HG02588 (cell line): Measurements from ENCODE around the gene TPM2.

Experiments used
- ATAC-seq: cut with Tn5 transposase; IDR thresholded peaks from one replicate; pipeline ENCODE4 v1.9.1; 2021; ENCODE audit warnings: mild to moderate bottlenecking, moderate library complexity; ENCODE audit not compliant: unreplicated experiment

Gene TPM2

DNA sequence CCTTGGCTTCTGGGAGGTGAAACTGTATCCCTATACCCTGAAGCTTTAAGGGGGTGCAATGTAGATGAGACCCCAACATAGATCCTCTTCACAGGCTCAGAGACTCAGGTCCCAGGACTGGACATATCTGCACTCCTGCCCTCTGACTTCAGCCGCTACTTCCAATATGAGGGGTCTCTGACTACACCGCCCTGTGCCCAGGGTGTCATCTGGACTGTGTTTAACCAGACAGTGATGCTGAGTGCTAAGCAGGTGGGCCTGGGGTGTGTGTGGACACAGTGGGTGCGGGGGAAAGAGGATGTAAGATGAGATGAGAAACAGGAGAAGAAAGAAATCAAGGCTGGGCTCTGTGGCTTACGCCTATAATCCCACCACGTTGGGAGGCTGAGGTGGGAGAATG is 10.6 kb downstream of the TPM2 start:
- no peak for ATAC-seq

DNA sequence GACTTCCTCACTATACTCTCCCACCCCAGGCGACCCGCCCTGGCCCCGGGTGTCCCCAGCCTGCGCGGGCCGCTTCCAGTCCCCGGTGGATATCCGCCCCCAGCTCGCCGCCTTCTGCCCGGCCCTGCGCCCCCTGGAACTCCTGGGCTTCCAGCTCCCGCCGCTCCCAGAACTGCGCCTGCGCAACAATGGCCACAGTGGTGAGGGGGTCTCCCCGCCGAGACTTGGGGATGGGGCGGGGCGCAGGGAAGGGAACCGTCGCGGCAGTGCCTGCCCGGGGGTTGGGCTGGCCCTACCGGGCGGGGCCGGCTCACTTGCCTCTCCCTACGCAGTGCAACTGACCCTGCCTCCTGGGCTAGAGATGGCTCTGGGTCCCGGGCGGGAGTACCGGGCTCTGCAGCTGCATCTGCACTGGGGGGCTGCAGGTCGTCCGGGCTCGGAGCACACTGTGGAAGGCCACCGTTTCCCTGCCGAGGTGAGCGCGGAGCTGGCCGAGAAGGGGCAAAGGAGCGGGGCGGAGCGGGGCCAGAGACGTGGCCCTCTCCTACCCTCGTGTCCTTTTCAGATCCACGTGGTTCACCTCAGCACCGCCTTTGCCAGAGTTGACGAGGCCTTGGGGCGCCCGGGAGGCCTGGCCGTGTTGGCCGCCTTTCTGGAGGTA is 13.9 kb downstream of the TPM2 start:
- ATAC-seq: peak; percentile 46

DNA sequence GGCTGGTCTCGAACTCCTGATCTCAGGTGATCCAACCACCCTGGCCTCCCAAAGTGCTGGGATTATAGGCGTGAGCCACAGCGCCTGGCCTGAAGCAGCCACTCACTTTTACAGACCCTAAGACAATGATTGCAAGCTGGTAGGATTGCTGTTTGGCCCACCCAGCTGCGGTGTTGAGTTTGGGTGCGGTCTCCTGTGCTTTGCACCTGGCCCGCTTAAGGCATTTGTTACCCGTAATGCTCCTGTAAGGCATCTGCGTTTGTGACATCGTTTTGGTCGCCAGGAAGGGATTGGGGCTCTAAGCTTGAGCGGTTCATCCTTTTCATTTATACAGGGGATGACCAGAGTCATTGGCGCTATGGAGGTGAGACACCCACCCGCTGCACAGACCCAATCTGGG is 14.5 kb downstream of the TPM2 start:
- no peak for ATAC-seq

DNA sequence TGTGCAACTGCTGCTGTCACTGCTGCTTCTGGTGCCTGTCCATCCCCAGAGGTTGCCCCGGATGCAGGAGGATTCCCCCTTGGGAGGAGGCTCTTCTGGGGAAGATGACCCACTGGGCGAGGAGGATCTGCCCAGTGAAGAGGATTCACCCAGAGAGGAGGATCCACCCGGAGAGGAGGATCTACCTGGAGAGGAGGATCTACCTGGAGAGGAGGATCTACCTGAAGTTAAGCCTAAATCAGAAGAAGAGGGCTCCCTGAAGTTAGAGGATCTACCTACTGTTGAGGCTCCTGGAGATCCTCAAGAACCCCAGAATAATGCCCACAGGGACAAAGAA is 15.7 kb downstream of the TPM2 start:
- no peak for ATAC-seq

DNA sequence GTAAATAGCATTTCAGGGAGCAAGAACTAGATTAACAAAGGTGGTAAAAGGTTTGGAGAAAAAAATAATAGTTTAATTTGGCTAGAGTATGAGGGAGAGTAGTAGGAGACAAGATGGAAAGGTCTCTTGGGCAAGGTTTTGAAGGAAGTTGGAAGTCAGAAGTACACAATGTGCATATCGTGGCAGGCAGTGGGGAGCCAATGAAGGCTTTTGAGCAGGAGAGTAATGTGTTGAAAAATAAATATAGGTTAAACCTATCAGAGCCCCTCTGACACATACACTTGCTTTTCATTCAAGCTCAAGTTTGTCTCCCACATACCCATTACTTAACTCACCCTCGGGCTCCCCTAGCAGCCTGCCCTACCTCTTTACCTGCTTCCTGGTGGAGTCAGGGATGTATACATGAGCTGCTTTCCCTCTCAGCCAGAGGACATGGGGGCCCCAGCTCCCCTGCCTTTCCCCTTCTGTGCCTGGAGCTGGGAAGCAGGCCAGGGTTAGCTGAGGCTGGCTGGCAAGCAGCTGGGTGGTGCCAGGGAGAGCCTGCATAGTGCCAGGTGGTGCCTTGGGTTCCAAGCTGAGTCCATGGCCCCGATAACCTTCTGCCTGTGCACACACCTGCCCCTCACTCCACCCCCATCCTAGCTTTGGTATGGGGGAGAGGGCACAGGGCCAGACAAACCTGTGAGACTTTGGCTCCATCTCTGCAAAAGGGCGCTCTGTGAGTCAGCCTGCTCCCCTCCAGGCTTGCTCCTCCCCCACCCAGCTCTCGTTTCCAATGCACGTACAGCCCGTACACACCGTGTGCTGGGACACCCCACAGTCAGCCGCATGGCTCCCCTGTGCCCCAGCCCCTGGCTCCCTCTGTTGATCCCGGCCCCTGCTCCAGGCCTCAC is 16.3 kb downstream of the TPM2 start, which contains the start of gene CA9:
Gene CA9 (plus strand): TSS at position 797 of the 893 bp plus-strand sequence. CDS start 32 bp downstream, at position 829.
- ATAC-seq: no peak

DNA sequence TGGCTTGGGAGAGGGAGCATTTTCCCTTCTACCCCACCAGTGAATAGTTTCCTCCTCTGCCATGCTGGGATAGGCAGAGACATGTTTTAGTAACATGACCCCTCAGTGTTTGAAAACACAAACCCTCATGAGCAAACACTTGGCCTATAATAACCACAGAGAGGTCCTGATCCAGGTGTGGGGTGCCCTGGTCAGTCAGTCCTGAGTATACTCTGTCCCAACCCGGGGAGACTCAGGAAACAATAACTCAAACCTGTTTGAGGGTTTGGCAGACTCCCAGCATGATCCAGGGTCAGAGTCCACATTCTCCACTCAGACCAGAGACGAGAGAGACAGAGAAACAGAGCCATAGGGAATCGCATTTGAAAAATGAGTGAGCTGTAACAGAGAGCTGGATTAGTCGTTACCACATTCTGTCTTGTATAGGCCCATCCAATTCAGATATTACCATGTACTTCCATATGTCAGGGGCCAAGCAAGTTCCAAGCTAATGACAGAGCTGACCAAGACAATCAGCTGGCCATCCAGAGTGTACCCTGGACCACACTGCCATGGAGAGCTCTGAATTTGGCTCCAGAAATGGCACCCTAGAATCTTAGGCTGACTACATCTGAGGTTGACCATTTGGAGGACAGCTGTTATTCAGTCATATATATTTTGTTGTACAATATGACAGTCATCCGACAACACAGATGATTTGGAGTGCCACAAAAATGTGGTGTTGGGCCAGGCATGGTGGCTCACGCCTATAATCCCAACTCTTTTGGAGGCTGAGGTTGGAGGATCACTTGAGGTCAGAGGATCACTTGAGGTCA is 20.2 kb downstream of the TPM2 start:
- no peak for ATAC-seq

DNA sequence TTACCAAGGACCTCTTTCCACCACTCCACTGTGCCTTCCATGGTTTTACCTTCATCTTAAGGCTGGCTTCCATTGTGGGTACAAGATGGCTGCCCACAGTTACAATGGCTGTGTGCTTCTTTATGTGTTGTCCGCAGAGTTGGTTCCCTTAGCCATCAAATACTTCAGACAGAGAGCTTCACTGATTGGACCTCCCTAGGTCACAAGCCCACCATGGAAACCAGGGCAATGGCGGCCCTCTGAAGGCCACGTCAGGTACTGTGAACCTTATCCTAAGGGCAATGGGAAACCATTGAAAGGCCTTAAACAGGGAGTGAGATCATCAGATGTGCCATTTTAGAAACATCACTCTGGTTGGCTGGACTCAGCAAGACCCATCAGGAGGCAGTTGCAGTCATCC is 21.8 kb downstream of the TPM2 start:
- ATAC-seq: no peak

DNA sequence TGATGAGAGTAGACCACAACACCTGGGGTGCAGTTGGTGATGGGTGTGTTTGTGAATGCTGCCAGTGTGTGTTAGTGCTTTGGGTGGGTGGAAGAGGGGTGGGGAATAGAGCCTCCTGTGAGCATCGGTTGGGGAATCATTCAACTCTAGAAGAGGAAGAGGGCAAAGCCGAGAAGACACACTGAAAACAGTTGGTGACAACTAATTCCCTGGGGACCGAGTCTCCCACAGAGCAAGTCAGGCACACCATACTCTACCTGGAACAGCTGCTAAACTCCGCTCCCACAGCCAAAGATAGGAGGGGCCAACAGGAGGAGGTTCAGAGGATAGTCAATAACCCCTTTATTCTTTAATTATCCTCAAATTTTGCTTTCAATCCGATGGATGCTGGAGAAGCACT is 23.2 kb downstream of the TPM2 start:
- ATAC-seq: no peak

DNA sequence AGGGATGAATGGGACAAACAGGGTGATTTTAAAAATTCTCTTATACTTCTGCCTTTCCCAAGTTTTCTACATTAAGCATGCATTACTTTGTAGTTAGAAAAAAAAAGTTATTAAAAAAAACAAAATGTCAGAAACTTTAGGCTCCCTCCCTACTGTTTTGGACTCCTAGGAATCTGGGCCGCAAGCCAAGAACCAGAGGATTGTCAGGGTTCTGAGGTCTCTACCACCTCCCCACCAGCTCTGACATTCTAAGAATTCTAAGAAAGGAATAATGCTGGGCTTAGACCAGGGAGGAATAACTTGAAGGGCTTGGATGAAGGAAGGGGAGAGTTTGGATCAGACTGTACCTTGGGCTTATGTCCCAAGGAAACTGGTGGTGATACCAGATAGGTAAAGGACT is 23.7 kb downstream of the TPM2 start:
- no peak for ATAC-seq

DNA sequence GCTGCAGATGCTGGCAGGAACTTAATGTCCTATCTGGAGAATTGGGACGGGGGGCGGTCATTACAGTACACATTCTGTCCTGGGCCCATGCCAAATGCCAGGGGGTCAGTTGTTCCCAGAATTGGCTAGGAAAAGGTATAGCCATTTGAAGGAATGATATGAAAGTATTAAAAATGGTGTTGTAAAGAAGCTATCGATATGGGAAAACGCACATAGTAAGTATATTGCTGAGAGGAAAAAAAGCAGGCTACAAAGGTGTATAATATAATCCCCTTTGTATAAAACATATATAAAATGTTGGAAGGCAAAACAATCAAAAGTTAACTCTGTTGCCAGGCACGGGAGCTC is 24.3 kb downstream of the TPM2 start:
- ATAC-seq: no peak

DNA sequence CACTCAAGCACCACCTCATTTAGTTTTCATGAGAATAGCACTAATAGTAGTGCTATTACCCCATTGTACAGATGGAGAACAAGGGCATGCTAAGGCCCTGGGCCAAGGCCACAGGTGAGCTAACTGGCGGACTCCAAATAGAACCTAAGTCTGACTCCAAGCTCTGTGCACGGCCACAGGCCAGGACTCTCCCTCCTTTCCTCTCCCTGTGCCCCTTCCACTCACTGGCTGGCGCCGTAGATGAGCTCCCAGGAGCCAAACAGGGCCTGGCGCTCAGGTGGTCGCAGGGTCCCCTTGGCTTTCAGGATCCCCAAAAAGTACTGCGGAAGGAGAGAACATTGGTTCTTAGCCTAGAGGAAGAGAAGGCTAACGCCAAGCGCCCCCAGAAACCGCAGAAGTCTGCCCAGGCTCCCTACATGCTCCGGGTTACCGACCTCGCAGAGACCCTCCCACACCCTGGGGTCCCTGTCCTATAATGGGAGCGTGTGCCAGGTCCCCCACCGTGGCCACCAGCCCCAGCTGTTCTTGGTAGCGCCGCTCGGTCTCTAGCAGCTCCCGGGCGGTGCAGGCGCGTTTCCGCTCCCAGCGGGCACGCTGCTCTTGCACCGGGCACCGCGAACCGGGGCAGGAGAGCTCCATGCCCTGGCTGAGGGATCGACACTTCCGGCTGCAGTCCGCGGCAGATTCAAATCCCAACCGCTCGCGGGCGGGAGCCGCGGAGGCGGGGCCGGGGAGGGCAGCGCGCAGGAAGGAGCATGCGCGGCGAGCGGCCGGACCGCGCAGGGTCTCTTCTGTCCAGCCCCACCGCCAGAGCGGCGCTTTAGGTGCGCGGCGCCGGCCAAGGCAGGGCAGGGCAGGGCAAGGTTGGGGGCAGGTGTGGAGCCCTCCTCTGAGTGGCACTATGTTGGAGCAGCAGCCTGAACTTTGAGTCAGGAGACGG is 24.9 kb downstream of the TPM2 start, which contains the start of gene ARHGEF39:
Gene ARHGEF39 (minus strand): TSS at position 665 of the 940 bp plus-strand sequence. CDS start 26 bp downstream, at position 639.
- ATAC-seq: peak; percentile 82

DNA sequence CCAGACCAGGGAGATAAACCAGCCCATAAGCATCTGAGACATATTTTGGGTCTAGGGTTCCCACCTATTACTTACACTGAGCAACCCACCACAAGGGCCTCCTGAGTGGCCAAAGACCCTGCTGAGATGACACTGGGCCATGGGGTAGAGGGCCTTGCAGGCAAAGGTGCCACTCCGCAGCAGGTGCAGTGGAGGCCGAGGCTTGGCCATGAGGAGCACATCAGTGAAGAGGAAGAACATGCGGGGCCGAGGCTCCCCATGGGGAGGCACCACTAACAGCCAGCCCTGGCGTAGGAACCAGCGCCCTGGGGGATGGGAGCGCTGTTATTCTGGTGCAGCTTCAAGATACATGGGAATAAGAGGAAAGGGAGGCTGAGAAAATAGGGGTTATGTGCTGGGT is 27.3 kb downstream of the TPM2 start:
- ATAC-seq: no peak

DNA sequence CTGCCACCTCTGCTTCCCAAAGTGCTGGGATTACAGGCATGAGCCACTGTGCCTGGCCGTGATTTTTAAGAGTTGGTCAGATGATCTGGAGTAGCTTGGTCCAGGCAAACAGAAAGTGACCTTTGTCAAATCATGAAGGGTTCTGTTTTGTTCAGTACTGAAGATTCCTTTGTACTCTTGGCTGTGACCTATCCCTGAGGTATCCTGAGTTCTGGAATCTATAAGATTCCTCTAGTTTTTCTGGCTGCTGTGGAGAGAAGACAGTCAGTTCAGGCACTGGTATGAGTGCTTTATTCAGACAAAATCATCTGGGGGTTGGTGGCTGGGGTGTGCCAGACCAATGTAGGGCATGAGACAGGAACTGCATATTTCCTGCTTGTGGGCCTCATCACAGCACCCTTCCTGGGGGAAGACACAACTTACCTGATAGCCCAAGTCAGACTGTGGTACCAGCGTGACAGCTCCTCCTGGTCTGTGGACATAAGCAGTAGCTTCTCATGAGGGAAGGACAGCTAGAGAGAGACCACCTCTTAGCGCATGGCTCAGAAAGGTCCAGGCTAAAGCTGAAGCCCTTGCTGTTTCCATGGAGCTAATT is 27.9 kb downstream of the TPM2 start:
- ATAC-seq: no peak

DNA sequence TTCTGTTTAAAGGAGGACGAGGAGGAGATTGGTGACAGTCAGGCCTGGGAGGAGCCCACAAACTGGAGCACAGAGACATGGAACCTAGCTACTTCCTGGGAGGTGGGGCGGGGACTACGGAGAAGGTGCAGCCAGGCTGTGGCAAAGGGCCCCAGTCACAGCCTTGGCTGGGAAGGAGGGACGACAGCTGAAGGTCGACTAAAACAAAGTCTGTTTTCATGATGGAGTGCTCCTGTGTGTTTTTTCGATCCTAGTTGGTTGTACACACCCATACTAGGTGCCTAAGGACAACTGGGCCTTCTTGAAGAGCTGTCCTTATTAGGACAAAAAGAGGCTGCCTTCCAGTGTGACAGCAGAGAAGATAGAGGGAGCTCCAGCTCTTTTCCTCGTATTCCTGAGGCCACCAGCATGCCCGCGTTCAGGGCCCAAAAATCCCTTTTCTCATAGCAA is 28.7 kb downstream of the TPM2 start:
- ATAC-seq: no peak

DNA sequence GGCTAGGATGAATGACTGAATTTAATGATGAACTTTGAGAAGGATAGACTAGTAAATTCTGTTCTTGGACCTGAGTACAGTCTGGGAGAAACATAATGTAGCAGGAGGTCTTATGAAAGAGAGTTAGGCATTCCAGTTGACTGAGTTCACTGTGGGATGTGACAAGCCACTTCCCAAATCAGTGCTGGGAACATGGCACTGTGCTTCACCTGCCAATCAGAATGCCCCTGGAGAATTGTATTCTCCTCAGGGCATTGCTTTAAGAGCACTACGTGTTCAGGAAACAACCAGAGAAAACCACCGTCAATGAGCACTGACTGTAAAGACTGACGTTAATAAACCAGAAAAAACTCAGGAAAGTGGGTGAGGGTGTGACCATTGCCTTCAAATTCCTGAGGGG is 30.4 kb downstream of the TPM2 start:
- ATAC-seq: no peak

DNA sequence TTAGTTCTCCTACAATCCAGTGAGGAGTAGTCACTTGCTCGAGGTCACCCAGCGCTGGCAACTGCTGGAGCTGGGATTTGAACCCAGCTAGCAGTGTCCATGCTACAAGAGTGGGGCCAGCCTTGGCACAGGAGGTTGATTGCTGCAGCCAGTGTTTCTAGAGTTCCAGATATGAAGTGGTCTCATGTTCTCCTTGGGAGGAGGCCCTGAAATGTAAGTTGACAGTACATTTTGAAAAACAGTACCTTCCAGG is 30.8 kb downstream of the TPM2 start:
- ATAC-seq: no peak

DNA sequence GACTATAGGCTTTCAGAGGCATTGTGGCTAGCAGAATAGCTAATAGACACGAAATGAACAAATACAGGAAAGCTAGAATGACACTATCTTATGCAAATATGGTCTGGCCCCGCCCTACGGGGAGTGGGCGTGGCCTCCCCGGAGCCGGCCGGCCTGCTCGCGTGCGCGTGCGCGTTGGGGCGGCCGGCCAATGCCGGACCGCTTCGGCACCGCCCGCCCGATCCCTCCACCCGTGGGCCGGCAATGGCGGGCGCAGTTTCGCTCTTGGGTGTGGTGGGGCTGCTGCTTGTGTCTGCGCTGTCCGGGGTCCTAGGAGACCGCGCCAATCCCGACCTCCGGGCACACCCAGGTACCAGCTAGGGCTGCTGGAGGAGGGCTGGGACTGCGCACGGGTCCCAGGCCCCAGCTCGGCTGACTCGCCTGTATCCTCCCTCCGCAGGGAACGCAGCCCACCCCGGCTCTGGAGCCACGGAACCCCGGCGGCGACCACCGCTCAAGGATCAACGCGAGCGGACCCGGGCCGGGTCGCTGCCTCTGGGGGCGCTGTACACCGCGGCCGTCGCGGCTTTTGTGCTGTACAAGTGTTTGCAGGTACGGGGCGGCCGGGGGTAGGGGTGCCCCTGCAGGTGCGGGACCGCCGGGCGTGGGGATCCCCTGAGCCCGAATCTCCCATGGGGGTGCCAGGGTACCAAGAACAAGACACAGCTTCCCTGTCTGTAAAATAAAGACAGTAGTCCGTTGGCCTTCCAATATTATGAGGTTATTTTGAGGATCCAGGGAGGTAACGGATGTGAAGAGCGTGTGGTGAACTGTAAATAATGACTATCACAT is 31.4 kb downstream of the TPM2 start, which contains the start of gene CCDC107:
Gene CCDC107 (plus strand): TSS at position 156 of the 831 bp plus-strand sequence. CDS start 88 bp downstream, at position 244.
- ATAC-seq: peak; percentile 68

DNA sequence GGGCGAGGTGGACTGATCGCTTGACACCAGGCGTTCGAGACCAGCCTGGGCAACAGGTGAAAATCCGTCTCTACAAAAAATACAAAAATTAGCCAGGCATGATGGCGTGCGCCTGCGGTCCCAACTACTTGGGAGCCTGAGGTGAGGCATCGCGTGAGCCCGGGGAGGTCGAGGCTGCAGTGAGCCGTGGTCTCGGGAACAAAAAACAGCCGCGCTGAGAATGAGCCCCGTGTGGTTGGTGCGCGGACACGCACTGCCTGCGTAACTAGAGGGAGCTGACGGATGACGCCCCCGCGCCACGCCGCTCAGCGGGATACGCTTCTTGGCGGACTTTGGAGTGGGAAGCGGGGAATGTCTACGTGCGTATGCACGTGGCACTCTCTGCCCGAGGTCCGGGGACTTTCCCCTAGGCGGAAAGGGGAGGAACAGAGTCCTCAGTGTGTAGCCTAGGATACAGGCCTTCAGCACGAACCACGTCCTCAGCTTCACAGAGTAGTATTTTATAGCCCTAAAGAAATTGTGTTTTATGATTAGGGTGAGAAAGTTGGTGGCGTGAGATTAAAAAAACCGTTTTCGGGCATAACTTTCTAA is 32.1 kb downstream of the TPM2 start, which contains the start of gene RMRP:
Gene RMRP (minus strand): TSS at position 474 of the 591 bp plus-strand sequence.
- ATAC-seq: peak; percentile 86
